Measurements from ENCODE around the gene TBCC. TPM values are rescaled to one million over a fixed set of nuclear protein-coding genes. Genes with fewer than 3 reads are reported as not detected.

The TBCC gene
- total RNA-seq, 2 experiments from 2014 or later, result 78.0 to 136 TPM

DNA sequence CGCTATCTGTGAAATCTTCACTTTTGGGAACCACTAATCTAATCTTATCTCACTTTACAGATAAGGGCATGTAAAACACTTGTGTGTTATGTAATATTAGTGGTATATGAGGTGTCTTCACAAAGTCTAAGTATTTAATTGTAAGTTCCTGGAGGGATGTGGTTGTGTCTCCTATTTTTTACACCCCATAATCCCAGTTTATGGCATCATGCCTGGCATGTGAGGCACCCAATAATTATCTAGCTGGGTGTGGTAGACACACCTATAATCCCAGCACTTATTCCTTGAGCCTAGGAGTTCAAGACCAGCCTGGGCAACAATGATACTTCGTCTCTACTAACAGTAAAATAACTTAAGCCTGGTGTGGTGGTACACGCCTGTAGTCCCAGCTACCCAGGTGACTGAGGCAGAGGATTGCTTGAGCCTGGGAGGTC lies 16.5 kb upstream of the TBCC start:
- Histone ChIP-seq H3K9me3 (ENCODE audit: low read length) (no peaks in the 10 kb centered on the region), H3K4me2 (ENCODE audit: low read length) (no peak overlapping the region)

DNA sequence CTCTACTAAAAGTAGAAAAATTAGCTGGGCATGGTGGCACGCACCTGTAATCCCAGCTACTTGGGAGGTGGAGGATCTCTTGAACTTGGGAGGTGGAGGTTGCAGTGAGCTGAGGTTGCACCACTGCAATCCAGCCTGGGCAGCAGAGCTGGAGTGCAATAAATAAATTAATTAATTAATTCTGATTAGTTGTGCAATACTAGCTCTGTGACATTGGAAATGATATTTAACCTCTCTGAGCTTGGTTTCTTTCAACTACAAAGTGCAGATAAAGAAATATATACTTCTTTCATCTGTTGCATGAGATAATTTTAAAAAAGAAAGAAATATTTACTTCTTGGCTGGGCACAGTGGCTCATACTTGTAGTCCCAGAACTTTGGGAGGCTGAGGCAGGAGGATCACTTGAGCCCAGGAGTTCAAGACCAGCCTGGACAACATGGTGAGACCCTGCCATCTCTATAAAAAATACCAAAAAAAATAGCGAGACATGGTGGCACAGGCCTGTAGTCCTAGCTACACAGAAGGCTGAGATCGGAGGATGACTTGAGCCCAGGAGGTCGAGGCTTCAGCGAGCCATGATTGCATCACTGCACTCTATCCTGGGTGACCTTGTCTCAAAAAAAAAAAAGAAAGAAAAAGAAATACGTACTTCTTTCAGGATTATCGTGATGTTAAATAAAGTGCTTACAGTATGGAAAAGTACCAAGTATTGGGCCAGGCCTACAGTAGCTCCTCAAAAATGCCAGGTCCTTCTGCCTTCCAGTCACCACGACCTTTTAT lies 15.6 kb upstream of the TBCC start:
- H3K4me2 ChIP-seq (ENCODE audit: low read length), result no peak overlapping the region
- H3K27ac ChIP-seq (ENCODE audit: low read depth, low read length, poor library complexity, severe bottlenecking), result no peak overlapping the region
- intact Hi-C loops (cut with micrococcal nuclease; ENCODE audit: unreplicated experiment), result no loop called here
- H2AFZ ChIP-seq (ENCODE audit: low read length), result no peak overlapping the region
- no TSS peak for BruUV-seq (replicated peaks)
- CTCF ChIA-PET (ENCODE audit: unreplicated experiment), result no interaction called here
- POLR2A ChIA-PET, result interaction anchor here (0.6 to 3.6 kb wide), 7 partner anchors 10 to 191 kb away, joined by 3 to 26 read pairs (median 3); partner anchors contain the start of gene TBCC
- no peaks in the 10 kb centered on the region for H4K20me1 ChIP-seq (ENCODE audit: insufficient read depth, low read length)
- TF ChIP-seq, protein P1, sequence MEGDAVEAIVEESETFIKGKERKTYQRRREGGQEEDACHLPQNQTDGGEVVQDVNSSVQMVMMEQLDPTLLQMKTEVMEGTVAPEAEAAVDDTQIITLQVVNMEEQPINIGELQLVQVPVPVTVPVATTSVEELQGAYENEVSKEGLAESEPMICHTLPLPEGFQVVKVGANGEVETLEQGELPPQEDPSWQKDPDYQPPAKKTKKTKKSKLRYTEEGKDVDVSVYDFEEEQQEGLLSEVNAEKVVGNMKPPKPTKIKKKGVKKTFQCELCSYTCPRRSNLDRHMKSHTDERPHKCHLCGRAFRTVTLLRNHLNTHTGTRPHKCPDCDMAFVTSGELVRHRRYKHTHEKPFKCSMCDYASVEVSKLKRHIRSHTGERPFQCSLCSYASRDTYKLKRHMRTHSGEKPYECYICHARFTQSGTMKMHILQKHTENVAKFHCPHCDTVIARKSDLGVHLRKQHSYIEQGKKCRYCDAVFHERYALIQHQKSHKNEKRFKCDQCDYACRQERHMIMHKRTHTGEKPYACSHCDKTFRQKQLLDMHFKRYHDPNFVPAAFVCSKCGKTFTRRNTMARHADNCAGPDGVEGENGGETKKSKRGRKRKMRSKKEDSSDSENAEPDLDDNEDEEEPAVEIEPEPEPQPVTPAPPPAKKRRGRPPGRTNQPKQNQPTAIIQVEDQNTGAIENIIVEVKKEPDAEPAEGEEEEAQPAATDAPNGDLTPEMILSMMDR (conservative IDR thresholded peaks at IDR 0.05; ENCODE audit: low read length), result no peak
- no peak for TF ChIP-seq EZH2phosphoT487 (IDR thresholded peaks at IDR 0.05; ENCODE audit: borderline replicate concordance, low read depth, low read length)
- H3K36me3 ChIP-seq (ENCODE audit: insufficient read depth, low read length), result no peaks in the 10 kb centered on the region
- no peaks in the 10 kb centered on the region for H3K79me2 ChIP-seq (ENCODE audit: insufficient read depth, low read depth, low read length)
- H3K4me1 ChIP-seq (ENCODE audit: insufficient read depth, low read length, poor library complexity, severe bottlenecking), result peaks cover 7% of the 10 kb centered on the region
- H3K4me3 ChIP-seq (ENCODE audit: low read depth, low read length, poor library complexity, severe bottlenecking), result no peak overlapping the region
- no peaks in the 10 kb centered on the region for H3K9me2 ChIP-seq (ENCODE audit: insufficient read depth, low read length)
- DNase-seq (ENCODE audit: low spot score), result no peak
- H3K9me3 ChIP-seq (ENCODE audit: low read length), result no peaks in the 10 kb centered on the region

More for the DNA sequence above, 16.5 kb upstream of the TBCC start:
- CTCF ChIA-PET (ENCODE audit: unreplicated experiment), result no interaction called here
- H2AFZ ChIP-seq (ENCODE audit: low read length), result no peak overlapping the region
- BruUV-seq (replicated peaks), result no TSS peak
- no peak overlapping the region for H3K27ac ChIP-seq (ENCODE audit: low read depth, low read length, poor library complexity, severe bottlenecking)
- H3K4me3 ChIP-seq (ENCODE audit: low read depth, low read length, poor library complexity, severe bottlenecking), result no peak overlapping the region
- H3K79me2 ChIP-seq (ENCODE audit: insufficient read depth, low read depth, low read length), result no peaks in the 10 kb centered on the region
- peaks cover 6% of the 10 kb centered on the region for H3K4me1 ChIP-seq (ENCODE audit: insufficient read depth, low read length, poor library complexity, severe bottlenecking)
- H3K36me3 ChIP-seq (ENCODE audit: insufficient read depth, low read length), result no peaks in the 10 kb centered on the region
- H4K20me1 ChIP-seq (ENCODE audit: insufficient read depth, low read length), result no peaks in the 10 kb centered on the region
- POLR2A ChIA-PET, result interaction anchor here (0.6 to 2.5 kb wide), 3 partner anchors 9 to 21 kb away, joined by 3 to 9 read pairs (median 5); no protein-coding TSS in a partner anchor
- TF ChIP-seq EZH2phosphoT487 (IDR thresholded peaks at IDR 0.05; ENCODE audit: borderline replicate concordance, low read depth, low read length), result no peak
- TF ChIP-seq, protein P1 (conservative IDR thresholded peaks at IDR 0.05; ENCODE audit: low read length), result no peak
- no peaks in the 10 kb centered on the region for H3K9me2 ChIP-seq (ENCODE audit: insufficient read depth, low read length)
- no peak for DNase-seq (ENCODE audit: low spot score)
- intact Hi-C loops (cut with micrococcal nuclease; ENCODE audit: unreplicated experiment), result no loop called here

All from OCI-LY7 (cell line).